Thymus (tissue), 11 donors: ENCODE measurements around the gene ZXDC. TPM values are rescaled to one million over a fixed set of nuclear protein-coding genes. Genes with fewer than 3 reads are reported as not detected.

ENCODE experiments used
- DNase-seq, 9 donors: peaks; one replicate each; pipeline ENCODE4 v3.0.0-alpha.2; 2013; ENCODE audit warnings: low spot score in 9 of 9, low read depth in 6 of 9, missing footprints in 1 of 9
- H3K27ac ChIP-seq, 2 donors: one replicate each; pipeline ENCODE4 v1.5.1; 2013; ENCODE audit warnings: control low read depth in 1 of 2, low read depth in 1 of 2, low read length in 1 of 2, mild to moderate bottlenecking in 1 of 2, moderate library complexity in 1 of 2
- H3K27me3 ChIP-seq, 2 donors: one replicate each; pipeline ENCODE4 v1.5.1; 2013; ENCODE audit warnings: low read length in 1 of 2; ENCODE audit not compliant: control insufficient read depth in 2 of 2, insufficient read depth in 1 of 2
- H3K36me3 ChIP-seq, 2 donors: one replicate each; pipeline ENCODE4 v1.5.1; 2013; ENCODE audit warnings: low read length in 1 of 2, mild to moderate bottlenecking in 1 of 2, moderate library complexity in 1 of 2; ENCODE audit not compliant: control insufficient read depth in 2 of 2, insufficient read depth in 2 of 2
- H3K4me1 ChIP-seq, 2 donors: one replicate each; pipeline ENCODE4 v1.5.1; 2013; ENCODE audit warnings: low read length in 2 of 2; ENCODE audit not compliant: control insufficient read depth in 2 of 2, insufficient read depth in 2 of 2
- H3K4me3 ChIP-seq, 2 donors: one replicate each; pipeline ENCODE4 v1.5.1; 2013; ENCODE audit warnings: low read length in 2 of 2, control low read depth in 1 of 2, mild to moderate bottlenecking in 1 of 2
- H3K9me3 ChIP-seq, 2 donors: one replicate each; pipeline ENCODE4 v1.5.1; 2013; ENCODE audit warnings: low read length in 1 of 2, mild to moderate bottlenecking in 1 of 2; ENCODE audit not compliant: control insufficient read depth in 2 of 2, insufficient read depth in 1 of 2
- WGBS: extraction: QIAGEN DNeasy Blood & Tissue Kit; methylation state at CpG from one replicate; pipeline ENCODE4 v1.1.7; 2013; 5-methylcytosine and 5-hydroxymethylcytosine counted together
- polyA plus RNA-seq: library from polyadenylated mRNA; stranded (reverse); fragments of 200-250 nt; gene quantifications from one replicate; pipeline ENCODE4 v1.2.3, GENCODE V29; 2013
- total RNA-seq: library from RNA; stranded (reverse); fragments of 120-200 nt; gene quantifications from one replicate; pipeline ENCODE4 v1.2.4, GENCODE V29; 2013
- donor health status: healthy.

ZXDC gene
- total and polyA plus RNA-seq, 2 donors: 15.6 to 17.3 TPM

GRCh38 chr3:126402178-126402577 is 73.5 kb downstream of the ZXDC start:
- H3K27me3 ChIP-seq: peaks cover 0 to 9% of the 10 kb centered on the region in 2 donors
- DNase-seq: no peak
- 83% methylated on average over 6 of the region's 6 CpGs for WGBS
- no peaks in the 10 kb centered on the region for H3K36me3 ChIP-seq
- H3K9me3 ChIP-seq: no peaks in the 10 kb centered on the region
- no peaks in the 10 kb centered on the region for H3K4me1 ChIP-seq
- no peak overlapping the region for H3K4me3 ChIP-seq
- H3K27ac ChIP-seq: no peak overlapping the region

GRCh38 chr3:126401611-126402160 is 74.0 kb downstream of the ZXDC start:
- no peak overlapping the region for H3K27ac ChIP-seq
- H3K36me3 ChIP-seq: no peaks in the 10 kb centered on the region
- H3K4me3 ChIP-seq: no peak overlapping the region
- H3K27me3 ChIP-seq: peaks cover 0 to 9% of the 10 kb centered on the region in 2 donors
- H3K9me3 ChIP-seq: no peaks in the 10 kb centered on the region
- DNase-seq: no peak
- 86% methylated on average over 8 of the region's 8 CpGs for WGBS
- no peaks in the 10 kb centered on the region for H3K4me1 ChIP-seq

- Histone ChIP-seq H3K27ac (no peak overlapping the region), H3K4me3 (no peak overlapping the region), H3K9me3 (no peaks in the 10 kb centered on the region), H3K27me3 (peaks cover 7 to 26% of the 10 kb centered on the region in 2 donors), H3K4me1 (no peaks in the 10 kb centered on the region), H3K36me3 (no peaks in the 10 kb centered on the region)
- WGBS: 95% methylated on average over 4 of the region's 4 CpGs
- no peak for DNase-seq
Measured at GRCh38 chr3:126399756-126400155, 75.9 kb downstream of the ZXDC start.

GRCh38 chr3:126399351-126399735 is 76.3 kb downstream of the ZXDC start:
- Histone ChIP-seq H3K36me3 (no peaks in the 10 kb centered on the region), H3K9me3 (no peaks in the 10 kb centered on the region), H3K27ac (no peak overlapping the region), H3K27me3 (peaks cover 9 to 31% of the 10 kb centered on the region in 2 donors), H3K4me1 (no peaks in the 10 kb centered on the region), H3K4me3 (no peak overlapping the region)
- WGBS: 98% methylated on average over 1 of the region's 1 CpG
- DNase-seq: no peak

GRCh38 chr3:126398423-126399350 is 77.0 kb downstream of the ZXDC start:
- 96% methylated on average over 14 of the region's 14 CpGs for WGBS
- Histone ChIP-seq H3K36me3 (no peaks in the 10 kb centered on the region), H3K9me3 (no peaks in the 10 kb centered on the region), H3K4me1 (no peaks in the 10 kb centered on the region), H3K4me3 (no peak overlapping the region), H3K27ac (no peak overlapping the region), H3K27me3 (peaks cover 9 to 37% of the 10 kb centered on the region in 2 donors)
- no peak for DNase-seq

GRCh38 chr3:126397610-126398422 is 77.9 kb downstream of the ZXDC start:
- Histone ChIP-seq H3K4me3 (no peak overlapping the region), H3K27me3 (peaks cover 15 to 45% of the 10 kb centered on the region in 2 donors), H3K27ac (no peak overlapping the region), H3K36me3 (no peaks in the 10 kb centered on the region), H3K4me1 (no peaks in the 10 kb centered on the region), H3K9me3 (no peaks in the 10 kb centered on the region)
- no peak for DNase-seq
- WGBS: 97% methylated on average over 13 of the region's 13 CpGs

- Histone ChIP-seq H3K4me1 (no peaks in the 10 kb centered on the region), H3K4me3 (no peak overlapping the region), H3K27ac (no peak overlapping the region), H3K27me3 (peaks cover 17 to 49% of the 10 kb centered on the region in 2 donors), H3K9me3 (no peaks in the 10 kb centered on the region), H3K36me3 (no peaks in the 10 kb centered on the region)
- DNase-seq: no peak
- 94% methylated on average over 5 of the region's 5 CpGs for WGBS
Measured at GRCh38 chr3:126396536-126396935, 79.2 kb downstream of the ZXDC start.

GRCh38 chr3:126395846-126396513 is 79.7 kb downstream of the ZXDC start:
- peaks cover 17 to 52% of the 10 kb centered on the region in 2 donors for H3K27me3 ChIP-seq
- H3K4me1 ChIP-seq: no peaks in the 10 kb centered on the region
- no peak overlapping the region for H3K27ac ChIP-seq
- H3K4me3 ChIP-seq: no peak overlapping the region
- DNase-seq: no peak
- no peaks in the 10 kb centered on the region for H3K9me3 ChIP-seq
- H3K36me3 ChIP-seq: no peaks in the 10 kb centered on the region
- 96% methylated on average over 6 of the region's 6 CpGs for WGBS
